Astrocyte (in vitro differentiated cells and primary cell): ENCODE results near the gene SLC9A5. TPM values are rescaled to one million over a fixed set of nuclear protein-coding genes. Genes with fewer than 3 reads are reported as not detected.

Source experiments
- DNase-seq: peaks from one replicate; pipeline ENCODE4 v3.0.0-alpha.2; 2010; ENCODE audit warnings: low read depth
- FAIRE-seq: peaks from 2 replicates; lab custom pipeline; 2011; peaks lifted over from hg19 to GRCh38; lab: Jason Lieb, UNC
- H2AFZ ChIP-seq: 2 replicates; pipeline ENCODE4 v1.6.0; 2012; ENCODE audit warnings: low read depth, low read length, inconsistent platforms
- H3K27ac ChIP-seq: 2 replicates; pipeline ENCODE4 v1.5.1; 2011; ENCODE audit warnings: low read depth, low read length, inconsistent platforms
- H3K27me3 ChIP-seq: 2 replicates; pipeline ENCODE4 v1.6.0; 2011; ENCODE audit warnings: low read length, inconsistent platforms; ENCODE audit not compliant: insufficient read depth
- H3K36me3 ChIP-seq: 2 replicates; pipeline ENCODE4 v1.5.1; 2011; ENCODE audit warnings: low read length, inconsistent platforms; ENCODE audit not compliant: insufficient read depth
- H3K4me1 ChIP-seq: 2 replicates; pipeline ENCODE4 v1.5.1; 2011; ENCODE audit warnings: low read length, inconsistent platforms; ENCODE audit not compliant: insufficient read depth
- H3K4me2 ChIP-seq: 2 replicates; pipeline ENCODE4 v1.6.0; 2012; ENCODE audit warnings: low read length, inconsistent platforms
- H3K4me3 ChIP-seq: 2 replicates; pipeline ENCODE4 v1.5.1; 2011; ENCODE audit warnings: low read depth, mild to moderate bottlenecking, low read length, inconsistent platforms; ENCODE audit not compliant: insufficient read depth
- H3K79me2 ChIP-seq: 2 replicates; pipeline ENCODE4 v1.6.0; 2012; ENCODE audit warnings: mild to moderate bottlenecking, low read length, inconsistent platforms; ENCODE audit not compliant: insufficient read depth
- H3K9ac ChIP-seq: 2 replicates; pipeline ENCODE4 v1.6.0; 2012; ENCODE audit warnings: mild to moderate bottlenecking, low read length, inconsistent platforms
- H3K9me3 ChIP-seq: 2 replicates; pipeline ENCODE4 v1.5.1; 2012; ENCODE audit warnings: low read depth, mild to moderate bottlenecking, low read length, inconsistent platforms; ENCODE audit not compliant: insufficient read depth
- H4K20me1 ChIP-seq: 2 replicates; pipeline ENCODE4 v1.6.0; 2012; ENCODE audit warnings: low read length, inconsistent platforms; ENCODE audit not compliant: insufficient read depth
- H3K27ac Mint-ChIP-seq: one replicate; pipeline ENCODE4 v1.8.0; 2021; ENCODE audit warnings: mild to moderate bottlenecking, mixed read lengths; ENCODE audit not compliant: unreplicated experiment
- H3K27me3 Mint-ChIP-seq: one replicate; pipeline ENCODE4 v1.8.0; 2021; ENCODE audit warnings: low read depth, mixed read lengths; ENCODE audit not compliant: unreplicated experiment
- H3K36me3 Mint-ChIP-seq: one replicate; pipeline ENCODE4 v1.8.0; 2021; ENCODE audit warnings: low read depth, mixed read lengths; ENCODE audit not compliant: unreplicated experiment
- H3K4me1 Mint-ChIP-seq: one replicate; pipeline ENCODE4 v1.8.0; 2021; ENCODE audit warnings: low read depth, mixed read lengths; ENCODE audit not compliant: unreplicated experiment
- H3K4me3 Mint-ChIP-seq: one replicate; pipeline ENCODE4 v1.8.0; 2021; ENCODE audit warnings: mild to moderate bottlenecking, moderate library complexity, mixed read lengths; ENCODE audit not compliant: unreplicated experiment
- H3K9me3 Mint-ChIP-seq: one replicate; pipeline ENCODE4 v1.8.0; 2021; ENCODE audit warnings: mild to moderate bottlenecking, mixed read lengths; ENCODE audit not compliant: unreplicated experiment
- EZH2 ChIP-seq: IDR thresholded peaks from 2 replicates; pipeline ENCODE4 v1.6.1; 2012; ENCODE audit warnings: mild to moderate bottlenecking, low read length, inconsistent platforms; ENCODE audit not compliant: insufficient read depth
- total RNA-seq: library from RNA; stranded (reverse); gene quantifications from 2 replicates; pipeline ENCODE4 v1.2.1, GENCODE V29; 2021
- TF ChIP-seq, protein P1 (sequence below): IDR thresholded peaks from 2 replicates; pipeline ENCODE4 v1.5.1; 2011; ENCODE audit warnings: low read depth, mild to moderate bottlenecking, inconsistent platforms, low read length, moderate library complexity; ENCODE audit not compliant: insufficient read depth

SLC9A5 gene
- total RNA-seq, 1 donor from 2014 or later: 2.5 TPM

DNA sequence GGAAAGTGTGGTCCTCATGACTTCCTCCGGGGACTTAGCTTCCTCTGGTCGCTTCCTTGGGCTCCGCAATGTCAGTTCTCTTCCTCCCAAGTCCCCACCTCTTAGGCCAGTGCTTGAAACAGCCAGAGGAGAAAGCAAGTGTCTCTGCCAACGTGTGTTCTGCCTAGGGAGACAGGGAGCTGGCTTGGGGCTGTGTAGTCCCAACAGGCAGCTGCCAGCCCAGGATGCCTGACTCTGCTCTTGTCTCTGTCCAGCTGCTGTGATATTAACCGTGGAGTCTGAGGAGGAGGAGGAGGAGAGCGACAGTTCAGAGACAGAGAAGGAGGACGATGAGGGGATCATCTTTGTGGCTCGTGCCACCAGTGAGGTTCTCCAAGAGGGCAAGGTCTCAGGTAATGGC is 17.1 kb downstream of the SLC9A5 start:
- H3K4me1 Mint-ChIP-seq: peaks cover 11% of the 10 kb centered on the region
- peaks cover 37% of the 10 kb centered on the region for H3K27me3 Mint-ChIP-seq
- Histone ChIP-seq H3K79me2 (no peaks in the 10 kb centered on the region), H4K20me1 (no peaks in the 10 kb centered on the region), H3K9ac (no peak overlapping the region), H3K36me3 (no peaks in the 10 kb centered on the region), H3K27me3 (no peaks in the 10 kb centered on the region), H3K4me3 (no peak overlapping the region), H3K4me2 (no peak overlapping the region), H3K4me1 (peaks cover 25% of the 10 kb centered on the region), H2AFZ (no peak overlapping the region), H3K9me3 (no peaks in the 10 kb centered on the region), H3K27ac (no peak overlapping the region)
- no peak for FAIRE-seq
- DNase-seq: no peak
- peaks cover 5% of the 10 kb centered on the region for H3K36me3 Mint-ChIP-seq
- H3K9me3 Mint-ChIP-seq: peaks cover 7% of the 10 kb centered on the region
- TF ChIP-seq, protein P1, sequence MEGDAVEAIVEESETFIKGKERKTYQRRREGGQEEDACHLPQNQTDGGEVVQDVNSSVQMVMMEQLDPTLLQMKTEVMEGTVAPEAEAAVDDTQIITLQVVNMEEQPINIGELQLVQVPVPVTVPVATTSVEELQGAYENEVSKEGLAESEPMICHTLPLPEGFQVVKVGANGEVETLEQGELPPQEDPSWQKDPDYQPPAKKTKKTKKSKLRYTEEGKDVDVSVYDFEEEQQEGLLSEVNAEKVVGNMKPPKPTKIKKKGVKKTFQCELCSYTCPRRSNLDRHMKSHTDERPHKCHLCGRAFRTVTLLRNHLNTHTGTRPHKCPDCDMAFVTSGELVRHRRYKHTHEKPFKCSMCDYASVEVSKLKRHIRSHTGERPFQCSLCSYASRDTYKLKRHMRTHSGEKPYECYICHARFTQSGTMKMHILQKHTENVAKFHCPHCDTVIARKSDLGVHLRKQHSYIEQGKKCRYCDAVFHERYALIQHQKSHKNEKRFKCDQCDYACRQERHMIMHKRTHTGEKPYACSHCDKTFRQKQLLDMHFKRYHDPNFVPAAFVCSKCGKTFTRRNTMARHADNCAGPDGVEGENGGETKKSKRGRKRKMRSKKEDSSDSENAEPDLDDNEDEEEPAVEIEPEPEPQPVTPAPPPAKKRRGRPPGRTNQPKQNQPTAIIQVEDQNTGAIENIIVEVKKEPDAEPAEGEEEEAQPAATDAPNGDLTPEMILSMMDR: no peak
- no peak for TF ChIP-seq EZH2
- no peak overlapping the region for H3K27ac Mint-ChIP-seq
- no peak overlapping the region for H3K4me3 Mint-ChIP-seq

DNA sequence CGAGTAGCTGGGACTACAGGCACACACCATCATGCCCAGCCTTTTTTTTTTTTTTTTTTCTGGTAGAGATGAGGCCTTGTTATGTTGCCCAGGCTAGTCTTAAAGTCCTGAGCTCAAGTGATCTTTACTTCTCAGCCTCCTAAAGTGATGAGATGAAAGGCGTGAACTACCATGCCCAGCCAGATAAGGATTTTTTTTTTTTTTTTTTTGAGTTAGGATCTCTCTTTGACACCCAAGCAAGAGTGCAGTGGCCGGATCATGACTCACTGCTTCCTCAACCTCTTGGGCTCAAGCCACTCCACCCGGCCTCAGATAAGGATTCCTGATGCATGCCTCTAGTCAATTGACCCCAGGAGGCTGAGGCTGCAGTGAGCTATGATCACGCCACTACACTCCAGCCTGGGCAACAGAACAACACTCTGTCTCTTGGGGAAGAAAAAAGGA is 19.4 kb downstream of the SLC9A5 start:
- H4K20me1 ChIP-seq: no peaks in the 10 kb centered on the region
- peak; percentile 65 for FAIRE-seq
- peak; percentile 95 for DNase-seq
- TF ChIP-seq, protein P1: no peak
- H3K79me2 ChIP-seq: no peaks in the 10 kb centered on the region
- H3K9me3 ChIP-seq: no peaks in the 10 kb centered on the region
- peaks cover 25% of the 10 kb centered on the region for H3K4me1 ChIP-seq
- Mint-ChIP-seq H3K4me1 (peaks cover 11% of the 10 kb centered on the region), H3K27ac (peak overlapping the region; percentile 70), H3K27me3 (peaks cover 24% of the 10 kb centered on the region), H3K9me3 (peaks cover 1% of the 10 kb centered on the region), H3K36me3 (peaks cover 2% of the 10 kb centered on the region), H3K4me3 (no peak overlapping the region)
- no peaks in the 10 kb centered on the region for H3K36me3 ChIP-seq
- no peak overlapping the region for H2AFZ ChIP-seq
- no peaks in the 10 kb centered on the region for H3K27me3 ChIP-seq
- peak overlapping the region; percentile 25 for H3K4me2 ChIP-seq
- H3K9ac ChIP-seq: no peak overlapping the region
- no peak overlapping the region for H3K4me3 ChIP-seq
- H3K27ac ChIP-seq: peak overlapping the region; percentile 22

- no peaks in the 10 kb centered on the region for H3K9me3 ChIP-seq
- peak overlapping the region; percentile 54 for H3K27ac ChIP-seq
- DNase-seq: peak; percentile 95
- no peak for FAIRE-seq
- no peaks in the 10 kb centered on the region for H4K20me1 ChIP-seq
- peak overlapping the region; percentile 49 for H3K4me2 ChIP-seq
- Mint-ChIP-seq H3K36me3 (peaks cover 2% of the 10 kb centered on the region), H3K9me3 (no peaks in the 10 kb centered on the region), H3K4me1 (peaks cover 11% of the 10 kb centered on the region), H3K27ac (no peak overlapping the region), H3K27me3 (peaks cover 12% of the 10 kb centered on the region), H3K4me3 (no peak overlapping the region)
- no peak overlapping the region for H2AFZ ChIP-seq
- no peak for TF ChIP-seq EZH2
- TF ChIP-seq, protein P1: no peak
- H3K27me3 ChIP-seq: no peaks in the 10 kb centered on the region
- H3K36me3 ChIP-seq: no peaks in the 10 kb centered on the region
- H3K4me3 ChIP-seq: no peak overlapping the region
- H3K79me2 ChIP-seq: no peaks in the 10 kb centered on the region
- peaks cover 25% of the 10 kb centered on the region for H3K4me1 ChIP-seq
- peak overlapping the region; percentile 43 for H3K9ac ChIP-seq
Observed at GRCh38 chr16:67269766-67270165, 21.0 kb downstream of the SLC9A5 start.
